ENCODE data around the gene PPIF.

- no peak for TF ChIP-seq CTCF (tag by site-specific recombination; IDR thresholded peaks at IDR 0.05)
- TF ChIP-seq BCL11A (tag by site-specific recombination; IDR thresholded peaks at IDR 0.05; ENCODE audit: low read depth): no peak
- no peak for TF ChIP-seq SETDB1 (IDR thresholded peaks at IDR 0.05; ENCODE audit: insufficient read length, low read length)
- TF ChIP-seq ZNF354C (tag by site-specific recombination; IDR thresholded peaks at IDR 0.05; ENCODE audit: borderline replicate concordance, low read depth): no peak
Measured at GRCh38 chr10:79353000-79353406, 5.7 kb downstream of the PPIF start.
